Fibroblast of villous mesenchyme (primary cell): Measurements from ENCODE around the gene FAM81A. TPM values are rescaled to one million over a fixed set of nuclear protein-coding genes. Genes with fewer than 3 reads are reported as not detected.
"Not testable (repeated sequence)": the region's sequence is repeated elsewhere in the genome, so short reads cannot be mapped to it uniquely, and the experiment has no call there.

Experiments used
- DNase-seq: peaks from one replicate; pipeline ENCODE4 v3.0.0-alpha.2; 2010; ENCODE audit warnings: low read depth
- H3K4me3 ChIP-seq: 2 replicates; pipeline ENCODE4 v1.5.1; 2011; ENCODE audit warnings: low read depth, mild to moderate bottlenecking, low read length
- CTCF ChIP-seq: IDR thresholded peaks from 2 replicates; pipeline ENCODE4 v1.5.1; 2012; ENCODE audit warnings: low read depth, mild to moderate bottlenecking, low read length; ENCODE audit not compliant: insufficient read depth
- total RNA-seq: library from RNA; depleted of rRNA; stranded (reverse); fragments of >200 nt; gene quantifications from 2 replicates; pipeline ENCODE4 v1.2.3, GENCODE V29; 2012

FAM81A gene
- total RNA-seq, 1 donor = under 0.01 TPM

GRCh38 chr15:59484399-59484798, 46.4 kb downstream of the FAM81A start:
- no peak for TF ChIP-seq CTCF
- DNase-seq = no peak
- H3K4me3 ChIP-seq = no peak overlapping the region

GRCh38 chr15:59485036-59485435, 47.0 kb downstream of the FAM81A start:
- H3K4me3 ChIP-seq = no peak overlapping the region
- no peak for TF ChIP-seq CTCF
- no peak for DNase-seq

- not testable (repeated sequence) for H3K4me3 ChIP-seq, DNase-seq
Observed at GRCh38 chr15:59489485-59489884, 51.5 kb downstream of the FAM81A start.

GRCh38 chr15:59491062-59491461, 53.1 kb downstream of the FAM81A start:
- no peak for TF ChIP-seq CTCF
- no peak for DNase-seq
- no peak overlapping the region for H3K4me3 ChIP-seq

GRCh38 chr15:59492389-59493377, 54.7 kb downstream of the FAM81A start:
- H3K4me3 ChIP-seq = no peak overlapping the region
- TF ChIP-seq CTCF = peak; percentile 80
- DNase-seq = peak; percentile 81

- peak; percentile 81 for TF ChIP-seq CTCF
- DNase-seq = peak; percentile 51
- no peak overlapping the region for H3K4me3 ChIP-seq
Observed at GRCh38 chr15:59501597-59501996, 63.6 kb downstream of the FAM81A start.

GRCh38 chr15:59515190-59515589, 77.2 kb downstream of the FAM81A start:
- no peak for TF ChIP-seq CTCF
- no peak for DNase-seq
- H3K4me3 ChIP-seq = no peak overlapping the region
